Parietal lobe (tissue), 2 donors: ENCODE data around the gene ZNF787. TPM values are rescaled to one million over a fixed set of nuclear protein-coding genes. Genes with fewer than 3 reads are reported as not detected.

Experiments used
- small RNA-seq: library from RNA; depleted of rRNA; stranded (forward); fragments of <200 nt; gene quantifications from one replicate; pipeline ENCODE3, GENCODE V24; 2014; ENCODE audit warnings: low replicate concordance
- total RNA-seq: library from RNA; depleted of rRNA; stranded (reverse); fragments of >200 nt; gene quantifications from one replicate; pipeline ENCODE4 v1.2.3, GENCODE V29; 2014

The ZNF787 gene
- total RNA-seq: 14.4 TPM

DNA sequence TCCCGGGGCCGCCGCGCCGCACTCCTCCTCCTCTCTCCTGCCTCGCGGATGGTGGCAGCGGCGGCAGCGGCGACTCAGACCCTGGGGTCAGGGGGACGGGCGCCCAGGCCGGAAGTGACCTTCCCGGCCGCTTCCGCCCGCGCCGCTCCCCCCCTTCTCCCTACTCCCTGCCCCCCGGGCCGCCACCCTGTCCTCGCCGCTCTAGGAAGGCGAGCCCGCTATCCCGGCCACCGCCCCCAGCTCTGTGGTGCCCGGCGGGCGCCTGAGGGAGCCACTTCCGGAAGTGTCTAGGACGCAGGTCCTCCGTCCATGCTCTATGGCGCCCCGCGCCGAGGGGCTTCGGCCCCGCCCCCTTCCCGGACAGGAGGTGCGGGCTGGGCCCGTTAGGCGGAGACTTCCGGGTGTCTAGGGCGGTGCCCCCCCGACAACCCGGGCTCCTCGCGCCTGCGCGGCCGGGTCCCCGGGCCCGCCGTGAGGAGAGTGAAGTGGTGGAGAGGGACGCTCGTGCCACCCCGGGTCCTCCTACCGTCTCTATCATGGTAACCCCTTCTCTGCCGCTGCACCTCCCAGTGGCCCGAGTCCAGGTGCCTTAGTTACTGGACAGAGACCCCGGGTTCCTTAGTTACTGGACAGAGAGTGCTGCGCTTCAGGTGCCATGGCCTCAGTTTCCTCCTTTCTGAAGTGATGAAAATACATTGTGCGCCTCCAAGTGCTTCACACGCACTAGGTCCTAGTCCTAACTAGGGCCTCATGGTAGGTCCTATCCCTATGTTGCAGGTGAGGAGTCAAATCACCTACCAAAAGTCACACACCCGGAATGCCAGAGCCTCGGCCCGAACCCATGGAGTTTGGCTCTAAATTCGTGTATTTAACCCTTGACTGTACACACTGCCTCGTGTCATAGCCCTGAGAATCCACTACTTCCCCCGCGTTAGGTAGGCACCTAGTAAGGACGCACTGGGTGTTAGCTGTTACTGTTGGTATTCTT is at the start of gene ZNF787:
TSS of gene ZNF787 (minus strand) at position 116 of the 988 bp plus-strand sequence. CDS start 18,078 bp downstream, outside the sequence.

DNA sequence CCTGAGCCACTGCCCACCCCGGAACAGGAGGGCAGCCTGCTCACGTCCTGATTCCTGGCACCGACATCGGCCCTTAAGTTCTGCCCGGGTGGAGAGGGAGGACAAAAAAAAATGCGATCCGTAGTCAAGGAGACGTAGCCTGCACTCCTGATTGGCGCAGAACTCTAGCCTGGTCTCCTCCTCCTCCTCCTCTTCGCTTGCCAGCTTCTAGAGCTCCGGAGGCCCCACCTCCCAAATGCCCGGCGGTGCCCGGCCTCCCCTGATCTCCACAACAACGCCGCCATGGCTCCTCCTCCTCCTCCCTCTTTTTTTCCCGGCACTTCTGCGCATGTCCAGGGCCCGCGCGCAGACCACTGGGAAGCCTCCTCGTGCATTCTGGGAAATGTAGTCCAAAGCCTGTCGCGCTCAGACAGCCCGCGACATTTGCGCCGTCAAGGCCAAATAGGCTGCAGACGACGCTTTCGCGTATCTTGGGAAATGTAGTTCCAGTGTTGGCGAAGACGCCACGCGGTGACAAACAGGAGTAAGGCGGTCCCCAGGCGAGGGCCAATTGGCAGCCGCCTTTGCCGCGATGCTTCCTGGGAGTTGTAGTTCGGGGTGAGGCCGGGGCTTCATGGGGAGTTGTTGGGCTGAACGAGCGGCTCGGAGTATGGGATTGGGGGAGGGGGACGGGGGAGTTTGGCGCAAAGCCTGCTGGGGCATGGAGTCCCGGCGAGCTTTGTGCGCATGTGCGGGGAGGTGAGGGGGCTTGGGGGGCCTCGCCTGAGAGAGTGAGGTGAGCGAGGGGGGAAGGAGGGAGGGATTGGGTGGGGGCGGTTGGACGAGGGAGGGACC is 19.7 kb upstream of the ZNF787 start, which contains the start of gene ZNF444:
TSS of gene ZNF444 (plus strand) at position 705 of the 834 bp plus-strand sequence. CDS start 5,625 bp downstream, outside the sequence.

Small RNA genes lying within 50 kb of the gene (small RNA-seq; reads per million reads assigned to genes)
- not detected for gene AC024580.2
- gene RF00019: not detected

Other genes with a start within 250 kb of the ZNF787 start
- not detected for gene NLRP13, start 189.0 kb downstream of the ZNF787 start, total RNA-seq
- not detected for gene NLRP8, start 173.5 kb downstream of the ZNF787 start, total RNA-seq
- not detected for gene NLRP5, start 134.5 kb downstream of the ZNF787 start, total RNA-seq
- gene ZNF444, start 20.0 kb upstream of the ZNF787 start, total RNA-seq: 13.5 TPM
- gene GALP, start 54.7 kb upstream of the ZNF787 start, total RNA-seq: not detected
- not detected for gene ZSCAN5B, start 76.5 kb upstream of the ZNF787 start, total RNA-seq
- gene ZSCAN5C, start 81.0 kb upstream of the ZNF787 start, total RNA-seq: not detected
- not detected for gene EDDM13, start 151.5 kb upstream of the ZNF787 start, total RNA-seq
- 10.0 TPM for gene ZSCAN5A, start 193.5 kb upstream of the ZNF787 start, total RNA-seq